Measurements from ENCODE around the gene PHACTR1. TPM values are rescaled to one million over a fixed set of nuclear protein-coding genes. Genes with fewer than 3 reads are reported as not detected.

PHACTR1 gene
- total RNA-seq, 2 experiments from 2014 or later, result 0.11 TPM; not detected in 1

DNA sequence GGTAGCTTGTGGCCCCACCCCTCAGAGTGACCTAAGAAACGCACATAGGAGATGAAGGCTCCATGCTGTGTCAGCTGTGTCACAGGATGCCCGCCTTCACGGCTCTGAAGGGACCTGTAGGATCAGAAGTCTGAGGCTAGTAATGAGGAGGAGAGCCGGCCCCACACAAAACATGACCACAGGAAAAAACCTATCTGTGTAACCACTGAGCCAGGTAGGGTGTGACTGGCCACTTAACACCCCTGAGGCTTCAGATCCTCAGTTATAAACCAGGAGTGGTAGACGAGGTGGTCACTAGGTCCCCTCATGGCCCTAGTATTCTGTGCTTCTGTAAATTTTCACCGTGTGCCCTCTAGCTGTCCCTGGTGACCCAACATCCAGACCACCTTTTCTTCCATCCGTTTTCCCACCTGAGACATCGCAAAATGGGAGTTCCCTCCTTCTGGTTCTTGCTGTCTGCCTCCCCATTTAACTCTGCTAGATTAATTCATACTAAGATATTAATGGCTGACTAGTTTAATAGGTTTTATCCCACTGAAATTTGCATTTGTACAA lies 558.9 kb downstream of the PHACTR1 start:
- no peak for ATAC-seq
- Mint-ChIP-seq H3K4me1 (ENCODE audit: low read depth) (peaks cover 34% of the 10 kb centered on the region), H3K4me3 (no peak overlapping the region), H3K9me3 (no peaks in the 10 kb centered on the region), H3K27ac (no peak overlapping the region), H3K27me3 (no peaks in the 10 kb centered on the region), H3K36me3 (ENCODE audit: low read depth) (no peaks in the 10 kb centered on the region)
- POLR2A ChIA-PET, result interaction anchor here (1.1 to 1.4 kb wide), 3 partner anchors 10 to 105 kb away, joined by 3 read pairs; no protein-coding TSS in a partner anchor
- intact Hi-C loops (cut with micrococcal nuclease), result no loop called here
- TF ChIP-seq, protein P1, sequence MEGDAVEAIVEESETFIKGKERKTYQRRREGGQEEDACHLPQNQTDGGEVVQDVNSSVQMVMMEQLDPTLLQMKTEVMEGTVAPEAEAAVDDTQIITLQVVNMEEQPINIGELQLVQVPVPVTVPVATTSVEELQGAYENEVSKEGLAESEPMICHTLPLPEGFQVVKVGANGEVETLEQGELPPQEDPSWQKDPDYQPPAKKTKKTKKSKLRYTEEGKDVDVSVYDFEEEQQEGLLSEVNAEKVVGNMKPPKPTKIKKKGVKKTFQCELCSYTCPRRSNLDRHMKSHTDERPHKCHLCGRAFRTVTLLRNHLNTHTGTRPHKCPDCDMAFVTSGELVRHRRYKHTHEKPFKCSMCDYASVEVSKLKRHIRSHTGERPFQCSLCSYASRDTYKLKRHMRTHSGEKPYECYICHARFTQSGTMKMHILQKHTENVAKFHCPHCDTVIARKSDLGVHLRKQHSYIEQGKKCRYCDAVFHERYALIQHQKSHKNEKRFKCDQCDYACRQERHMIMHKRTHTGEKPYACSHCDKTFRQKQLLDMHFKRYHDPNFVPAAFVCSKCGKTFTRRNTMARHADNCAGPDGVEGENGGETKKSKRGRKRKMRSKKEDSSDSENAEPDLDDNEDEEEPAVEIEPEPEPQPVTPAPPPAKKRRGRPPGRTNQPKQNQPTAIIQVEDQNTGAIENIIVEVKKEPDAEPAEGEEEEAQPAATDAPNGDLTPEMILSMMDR (IDR thresholded peaks at IDR 0.05), result no peak
- no peak for DNase-seq
- CTCF ChIA-PET, result interaction anchor here (1.4 to 1.7 kb wide), 2 partner anchors 27 to 80 kb away, joined by 4 to 6 read pairs; no protein-coding TSS in a partner anchor

DNA sequence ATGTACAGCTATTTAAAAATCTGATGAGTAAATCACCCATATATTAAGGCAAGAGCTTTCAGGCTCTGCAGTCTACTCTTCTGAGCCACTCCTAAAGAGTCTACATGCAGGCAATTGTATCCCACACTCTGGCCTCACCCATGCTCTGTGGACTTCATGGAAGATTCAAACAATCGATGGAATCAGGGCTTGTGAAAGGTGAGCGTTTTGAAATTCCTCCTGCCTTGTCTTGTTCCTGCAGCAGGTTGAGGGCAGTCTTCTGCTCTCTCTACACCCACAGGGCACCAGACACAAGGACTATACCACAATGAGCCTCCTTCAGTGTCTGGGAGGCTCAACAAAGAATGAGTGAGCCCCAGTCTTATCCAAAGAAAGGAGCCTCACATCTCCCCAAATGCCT lies 560.7 kb downstream of the PHACTR1 start:
- POLR2A ChIA-PET, result no interaction called here

DNA sequence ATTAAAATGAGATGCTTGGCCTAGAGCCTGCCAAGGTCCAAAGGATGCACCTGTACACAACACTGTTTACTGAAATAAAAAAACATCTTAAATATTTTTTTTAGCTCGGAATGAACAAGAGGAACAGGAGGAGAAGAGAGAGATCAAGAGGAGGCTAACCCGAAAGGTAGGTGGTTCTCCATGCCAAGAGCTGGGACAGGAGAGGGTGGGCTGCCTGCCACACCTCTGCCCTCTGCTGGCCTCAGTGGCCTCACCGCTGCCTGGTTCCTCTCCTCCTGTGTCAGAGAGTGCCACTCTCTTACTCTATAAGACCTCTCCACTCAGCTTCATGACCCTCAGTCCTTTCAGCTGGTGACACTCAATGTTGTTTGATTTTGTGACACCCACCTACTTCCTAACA lies 561.6 kb downstream of the PHACTR1 start:
- DNase-seq, result peak; percentile 50
- POLR2A ChIA-PET, result no interaction called here
- H3K4me1 Mint-ChIP-seq (ENCODE audit: low read depth), result peaks cover 31% of the 10 kb centered on the region
- no peak overlapping the region for H3K4me3 Mint-ChIP-seq
- CTCF ChIA-PET, result interaction anchor here (1.1 to 1.3 kb wide), 2 partner anchors 20 to 76 kb away, joined by 3 to 4 read pairs; no protein-coding TSS in a partner anchor
- H3K9me3 Mint-ChIP-seq, result no peaks in the 10 kb centered on the region
- no peak for ATAC-seq
- no peaks in the 10 kb centered on the region for H3K27me3 Mint-ChIP-seq
- intact Hi-C loops (cut with micrococcal nuclease), result no loop called here
- H3K36me3 Mint-ChIP-seq (ENCODE audit: low read depth), result no peaks in the 10 kb centered on the region
- no peak overlapping the region for H3K27ac Mint-ChIP-seq
- TF ChIP-seq, protein P1 (IDR thresholded peaks at IDR 0.05), result peak; percentile 27

More for the DNA sequence above, 560.7 kb downstream of the PHACTR1 start:
- Mint-ChIP-seq H3K27me3 (no peaks in the 10 kb centered on the region), H3K27ac (no peak overlapping the region), H3K4me1 (ENCODE audit: low read depth) (peaks cover 34% of the 10 kb centered on the region), H3K4me3 (no peak overlapping the region), H3K9me3 (no peaks in the 10 kb centered on the region), H3K36me3 (ENCODE audit: low read depth) (no peaks in the 10 kb centered on the region)
- CTCF ChIA-PET, result no interaction called here
- no peak for ATAC-seq
- intact Hi-C loops (cut with micrococcal nuclease), result no loop called here
- no peak for DNase-seq
- TF ChIP-seq, protein P1 (IDR thresholded peaks at IDR 0.05), result no peak

DNA sequence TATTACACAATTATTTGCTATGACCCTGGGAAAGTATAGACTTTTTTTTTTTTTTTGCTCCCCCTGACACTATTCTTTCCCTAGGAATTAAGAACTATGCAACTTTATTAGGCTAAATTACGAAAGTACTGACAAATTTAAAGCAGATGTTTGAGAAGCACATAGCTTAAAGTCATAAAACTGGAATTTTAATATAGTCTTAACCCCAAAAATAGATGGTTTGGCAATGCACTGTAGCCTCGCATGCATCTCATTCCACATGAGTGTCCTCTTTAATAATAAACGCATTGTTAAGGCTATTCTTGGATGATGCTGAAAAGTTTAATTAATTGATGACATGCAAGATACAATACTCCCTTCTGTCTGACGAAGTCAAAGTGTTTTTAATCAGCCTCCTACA lies 562.4 kb downstream of the PHACTR1 start:
- no peak overlapping the region for H3K4me3 Mint-ChIP-seq
- no peak overlapping the region for H3K27ac Mint-ChIP-seq
- ChIA-PET POLR2A (no interaction called here), CTCF (interaction anchor here (1.1 to 1.3 kb wide), 3 partner anchors 15 to 77 kb away, joined by 3 to 4 read pairs (median 3); no protein-coding TSS in a partner anchor)
- TF ChIP-seq, protein P1 (IDR thresholded peaks at IDR 0.05), result no peak
- DNase-seq (no peak), ATAC-seq (no peak)
- peaks cover 24% of the 10 kb centered on the region for H3K4me1 Mint-ChIP-seq (ENCODE audit: low read depth)
- no peaks in the 10 kb centered on the region for H3K27me3 Mint-ChIP-seq
- H3K9me3 Mint-ChIP-seq, result no peaks in the 10 kb centered on the region
- H3K36me3 Mint-ChIP-seq (ENCODE audit: low read depth), result no peaks in the 10 kb centered on the region
- intact Hi-C loops (cut with micrococcal nuclease), result no loop called here

DNA sequence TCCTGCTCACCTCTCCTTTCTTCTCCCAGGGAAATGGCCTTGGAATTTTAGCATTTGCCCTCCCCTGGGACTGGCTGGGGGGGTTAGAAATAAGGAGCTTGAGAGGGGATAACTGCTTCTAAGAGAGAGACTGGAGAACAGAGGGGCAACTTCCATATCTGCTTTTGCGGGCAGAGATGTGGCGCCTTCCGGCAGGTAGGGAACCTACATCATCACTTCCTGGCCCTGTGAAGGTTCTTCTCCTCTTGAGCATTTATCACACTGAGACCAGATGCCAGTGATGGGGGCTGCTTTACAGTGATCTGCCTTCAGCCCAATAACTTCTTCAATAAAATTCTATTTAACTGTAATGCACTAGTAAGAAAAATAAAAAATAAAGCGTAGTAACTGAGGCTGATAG lies 563.7 kb downstream of the PHACTR1 start:
- H3K4me3 Mint-ChIP-seq, result no peak overlapping the region
- TF ChIP-seq, protein P1 (IDR thresholded peaks at IDR 0.05), result no peak
- peaks cover 2% of the 10 kb centered on the region for H3K9me3 Mint-ChIP-seq
- POLR2A ChIA-PET, result no interaction called here
- H3K36me3 Mint-ChIP-seq (ENCODE audit: low read depth), result no peaks in the 10 kb centered on the region
- CTCF ChIA-PET, result interaction anchor here (1.3 kb wide), 1 partner anchor 16 kb away, joined by 3 read pairs; no protein-coding TSS in a partner anchor
- ATAC-seq, result peak; percentile 57
- peaks cover 12% of the 10 kb centered on the region for H3K4me1 Mint-ChIP-seq (ENCODE audit: low read depth)
- intact Hi-C loops (cut with micrococcal nuclease), result no loop called here
- no peak overlapping the region for H3K27ac Mint-ChIP-seq
- DNase-seq, result peak; percentile 43
- no peaks in the 10 kb centered on the region for H3K27me3 Mint-ChIP-seq
